Ishikawa (cell line): Measurements from ENCODE around the gene XPO6.

Experiments
- CEBPB ChIP-seq: IDR thresholded peaks from 2 replicates; pipeline ENCODE4 v1.6.1; 2012
- EP300 ChIP-seq: IDR thresholded peaks from 2 replicates; pipeline ENCODE4 v1.6.1; 2012; ENCODE audit warnings: borderline replicate concordance
- NFIC ChIP-seq: IDR thresholded peaks from 2 replicates; pipeline ENCODE4 v1.6.1; 2012
- REST ChIP-seq: IDR thresholded peaks from 2 replicates; pipeline ENCODE4 v1.6.1; 2012; ENCODE audit warnings: low read depth, mild to moderate bottlenecking

GRCh38 chr16:28192806-28193529, 18.8 kb downstream of the XPO6 start:
- TF ChIP-seq CEBPB (no peak), EP300 (no peak), REST (no peak), NFIC (no peak)
